Brain microvascular endothelial cell (primary cell): Measurements from ENCODE around the gene LRP1B.

ENCODE experiments used
- DNase-seq: peaks from one replicate; pipeline ENCODE4 v3.0.0-alpha.2; 2020
- H3K27ac ChIP-seq: fragments of 250-450 bp; sonication (Bioruptor Pico); 2 replicates; pipeline ENCODE4 v1.5.1; 2020; ENCODE audit warnings: mild to moderate bottlenecking, moderate library complexity
- H3K27me3 ChIP-seq: fragments of 250-450 bp; sonication (Bioruptor Pico); replicated peaks from 2 replicates; pipeline ENCODE4 v1.5.1; 2020; ENCODE audit warnings: mild to moderate bottlenecking
- H3K36me3 ChIP-seq: fragments of 250-450 bp; sonication (Bioruptor Pico); replicated peaks from 2 replicates; pipeline ENCODE4 v1.5.1; 2020; ENCODE audit warnings: mild to moderate bottlenecking
- H3K4me3 ChIP-seq: 2 replicates; pipeline ENCODE4 v1.5.1; 2011; ENCODE audit warnings: low read depth, mild to moderate bottlenecking, control low read depth, low read length, moderate library complexity
- CTCF ChIP-seq: IDR thresholded peaks from 2 replicates; pipeline ENCODE4 v1.5.1; 2011; ENCODE audit warnings: low read depth, mild to moderate bottlenecking, moderate library complexity, low read length, control low read depth, inconsistent platforms; ENCODE audit errors: missing control alignments
- in situ Hi-C: cut with HindIII; loops from 2 replicates; pipeline ENCODE4 v1.10.0; 2017; ENCODE audit warnings: low sequenced_read_pairs, low pct_ligation_motif_present

The LRP1B gene

GRCh38 chr2:140994856-140995255, 1136.0 kb downstream of the LRP1B start:
- Histone ChIP-seq H3K27ac (no peak overlapping the region), H3K36me3 (no peaks in the 10 kb centered on the region), H3K27me3 (no peaks in the 10 kb centered on the region), H3K4me3 (no peak overlapping the region)
- no peak for DNase-seq
- in situ Hi-C loops: no loop called here
- no peak for TF ChIP-seq CTCF

- in situ Hi-C loops: no loop called here
- H3K27ac ChIP-seq: no peak overlapping the region
- peak; percentile 71 for DNase-seq
- no peak for TF ChIP-seq CTCF
- H3K4me3 ChIP-seq: no peak overlapping the region
- no peaks in the 10 kb centered on the region for H3K36me3 ChIP-seq
- no peaks in the 10 kb centered on the region for H3K27me3 ChIP-seq
Observed at GRCh38 chr2:140990416-140990815, 1140.4 kb downstream of the LRP1B start.

GRCh38 chr2:140988597-140988996, 1142.2 kb downstream of the LRP1B start:
- no peak overlapping the region for H3K4me3 ChIP-seq
- no peak overlapping the region for H3K27ac ChIP-seq
- no peaks in the 10 kb centered on the region for H3K27me3 ChIP-seq
- DNase-seq: no peak
- TF ChIP-seq CTCF: no peak
- H3K36me3 ChIP-seq: no peaks in the 10 kb centered on the region
- in situ Hi-C loops: no loop called here

GRCh38 chr2:140986456-140986855, 1144.4 kb downstream of the LRP1B start:
- Histone ChIP-seq H3K27ac (no peak overlapping the region), H3K27me3 (no peaks in the 10 kb centered on the region), H3K4me3 (no peak overlapping the region), H3K36me3 (no peaks in the 10 kb centered on the region)
- no peak for DNase-seq
- in situ Hi-C loops: no loop called here
- TF ChIP-seq CTCF: no peak

- no peaks in the 10 kb centered on the region for H3K27me3 ChIP-seq
- in situ Hi-C loops: no loop called here
- no peak overlapping the region for H3K4me3 ChIP-seq
- TF ChIP-seq CTCF: no peak
- H3K36me3 ChIP-seq: no peaks in the 10 kb centered on the region
- H3K27ac ChIP-seq: no peak overlapping the region
- no peak for DNase-seq
Observed at GRCh38 chr2:140975237-140975636, 1155.6 kb downstream of the LRP1B start.

- no peak for TF ChIP-seq CTCF
- no peak overlapping the region for H3K4me3 ChIP-seq
- in situ Hi-C loops: no loop called here
- H3K27ac ChIP-seq: no peak overlapping the region
- no peaks in the 10 kb centered on the region for H3K36me3 ChIP-seq
- H3K27me3 ChIP-seq: no peaks in the 10 kb centered on the region
- no peak for DNase-seq
Observed at GRCh38 chr2:140972724-140973123, 1158.1 kb downstream of the LRP1B start.
